Measurements from ENCODE around the gene PROX2.

The PROX2 gene

GRCh38 chr14:74875204-74875603 is 741 bp downstream of the PROX2 start:
- TF ChIP-seq CTCF (IDR thresholded peaks at IDR 0.05; ENCODE audit: control insufficient read depth, insufficient read depth, low read depth, low read length, missing control alignments) = no peak
- no peak overlapping the region for H3K4me3 ChIP-seq (ENCODE audit: control insufficient read depth, low read depth, low read length)
- DNase-seq (ENCODE audit: low read depth) = no peak

GRCh38 chr14:74871819-74872218 is 4.1 kb downstream of the PROX2 start:
- no peak for TF ChIP-seq CTCF (IDR thresholded peaks at IDR 0.05; ENCODE audit: control insufficient read depth, insufficient read depth, low read depth, low read length, missing control alignments)
- H3K4me3 ChIP-seq (ENCODE audit: control insufficient read depth, low read depth, low read length) = no peak overlapping the region
- no peak for DNase-seq (ENCODE audit: low read depth)

- no peak overlapping the region for H3K4me3 ChIP-seq (ENCODE audit: control insufficient read depth, low read depth, low read length)
- DNase-seq (ENCODE audit: low read depth) = no peak
- no peak for TF ChIP-seq CTCF (IDR thresholded peaks at IDR 0.05; ENCODE audit: control insufficient read depth, insufficient read depth, low read depth, low read length, missing control alignments)
Measured at GRCh38 chr14:74868739-74869138, 7.2 kb downstream of the PROX2 start.

GRCh38 chr14:74867673-74868072 is 8.3 kb downstream of the PROX2 start:
- no peak for DNase-seq (ENCODE audit: low read depth)
- no peak for TF ChIP-seq CTCF (IDR thresholded peaks at IDR 0.05; ENCODE audit: control insufficient read depth, insufficient read depth, low read depth, low read length, missing control alignments)
- H3K4me3 ChIP-seq (ENCODE audit: control insufficient read depth, low read depth, low read length) = no peak overlapping the region

- no peak for DNase-seq (ENCODE audit: low read depth)
- no peak overlapping the region for H3K4me3 ChIP-seq (ENCODE audit: control insufficient read depth, low read depth, low read length)
- no peak for TF ChIP-seq CTCF (IDR thresholded peaks at IDR 0.05; ENCODE audit: control insufficient read depth, insufficient read depth, low read depth, low read length, missing control alignments)
Measured at GRCh38 chr14:74866708-74867389, 9.1 kb downstream of the PROX2 start.

GRCh38 chr14:74865156-74865555 is 10.8 kb downstream of the PROX2 start:
- TF ChIP-seq CTCF (IDR thresholded peaks at IDR 0.05; ENCODE audit: control insufficient read depth, insufficient read depth, low read depth, low read length, missing control alignments) = no peak
- DNase-seq (ENCODE audit: low read depth) = no peak
- H3K4me3 ChIP-seq (ENCODE audit: control insufficient read depth, low read depth, low read length) = no peak overlapping the region
